Hematopoietic multipotent progenitor cell treated with erythropoietin and hydrocortisone succinate and interleukin-3 and kit ligand, for 17 days (in vitro differentiated cells): ENCODE data around the gene SMAD4.
A peak's percentile ranks its signal among the peaks of the same experiment; 100 is the strongest.
"Not testable (repeated sequence)": the region's sequence is repeated elsewhere in the genome, so short reads cannot be mapped to it uniquely, and the experiment has no call there.

ENCODE experiments used
- DNase-seq: peaks from one replicate; pipeline ENCODE4 v3.0.0-alpha.2; 2015; ENCODE audit warnings: low spot score

SMAD4 gene

GRCh38 chr18:51029694-51030536, at the start of gene SMAD4:
TSS of gene SMAD4 (plus strand) at chr18:51030213. CDS start at chr18:51047047, 16,834 bp downstream.
- peak; percentile 95 for DNase-seq

- no peak for DNase-seq
Measured at GRCh38 chr18:50981381-50981780, 48.6 kb upstream of the SMAD4 start.

GRCh38 chr18:50982086-50982801, 47.8 kb upstream of the SMAD4 start:
- DNase-seq, result no peak

GRCh38 chr18:50982802-50983179, 47.2 kb upstream of the SMAD4 start:
- DNase-seq, result no peak

- no peak for DNase-seq
Measured at GRCh38 chr18:50986360-50987087, 43.5 kb upstream of the SMAD4 start.

GRCh38 chr18:50987261-50987660, 42.8 kb upstream of the SMAD4 start:
- no peak for DNase-seq

GRCh38 chr18:50989711-50990110, 40.3 kb upstream of the SMAD4 start:
- DNase-seq, result no peak

GRCh38 chr18:50992351-50992762, 37.7 kb upstream of the SMAD4 start:
- DNase-seq, result no peak

- DNase-seq, result no peak
Measured at GRCh38 chr18:50994031-50994430, 36.0 kb upstream of the SMAD4 start.

- not testable (repeated sequence) for DNase-seq
Measured at GRCh38 chr18:51003174-51003573, 26.8 kb upstream of the SMAD4 start.

GRCh38 chr18:51006061-51006818, 23.8 kb upstream of the SMAD4 start:
- no peak for DNase-seq

- DNase-seq, result no peak
Measured at GRCh38 chr18:51006948-51007789, 22.8 kb upstream of the SMAD4 start.

- no peak for DNase-seq
Measured at GRCh38 chr18:51007790-51008139, 22.2 kb upstream of the SMAD4 start.

- DNase-seq, result no peak
Measured at GRCh38 chr18:51009072-51009471, 20.9 kb upstream of the SMAD4 start.

- DNase-seq, result no peak
Measured at GRCh38 chr18:51010218-51010617, 19.8 kb upstream of the SMAD4 start.

GRCh38 chr18:51011709-51012108, 18.3 kb upstream of the SMAD4 start:
- DNase-seq, result no peak

- DNase-seq, result no peak
Measured at GRCh38 chr18:51012441-51012840, 17.6 kb upstream of the SMAD4 start.

- DNase-seq, result no peak
Measured at GRCh38 chr18:51013259-51013658, 16.8 kb upstream of the SMAD4 start.

GRCh38 chr18:51017140-51017879, 12.7 kb upstream of the SMAD4 start:
- no peak for DNase-seq

GRCh38 chr18:51020536-51020935, 9.5 kb upstream of the SMAD4 start:
- no peak for DNase-seq
